ENCODE data around the gene FRMD5. TPM values are rescaled to one million over a fixed set of nuclear protein-coding genes. Genes with fewer than 3 reads are reported as not detected.

FRMD5 gene
- total RNA-seq, 1 donor from 2014 or later = not detected

DNA sequence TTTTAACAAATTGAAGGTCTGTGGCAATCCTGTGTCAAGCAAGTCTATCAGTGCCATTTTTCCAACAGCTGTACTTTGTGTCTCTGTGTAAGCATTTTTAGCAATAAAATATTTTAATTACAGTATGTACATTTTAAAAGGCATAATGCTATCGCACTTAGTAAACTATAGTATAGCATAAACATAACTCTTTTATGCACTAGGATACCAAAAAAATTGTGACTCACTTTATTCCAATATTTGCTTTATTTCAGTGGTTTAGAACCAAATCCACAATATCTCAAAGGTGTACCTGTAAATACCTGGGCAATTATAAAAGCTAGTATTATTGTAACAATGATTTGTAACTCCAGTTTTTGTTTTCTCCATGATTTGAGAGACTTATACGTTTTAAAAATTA is 46.5 kb downstream of the FRMD5 start:
- intact Hi-C loops (cut with DNase I) = no loop called here
- Histone ChIP-seq H3K4me3 (no peak overlapping the region), H3K9me3 (no peaks in the 10 kb centered on the region), H3K4me1 (no peaks in the 10 kb centered on the region), H3K36me3 (no peaks in the 10 kb centered on the region), H3K27me3 (no peaks in the 10 kb centered on the region), H3K27ac (no peak overlapping the region)
- TF ChIP-seq, protein P1, sequence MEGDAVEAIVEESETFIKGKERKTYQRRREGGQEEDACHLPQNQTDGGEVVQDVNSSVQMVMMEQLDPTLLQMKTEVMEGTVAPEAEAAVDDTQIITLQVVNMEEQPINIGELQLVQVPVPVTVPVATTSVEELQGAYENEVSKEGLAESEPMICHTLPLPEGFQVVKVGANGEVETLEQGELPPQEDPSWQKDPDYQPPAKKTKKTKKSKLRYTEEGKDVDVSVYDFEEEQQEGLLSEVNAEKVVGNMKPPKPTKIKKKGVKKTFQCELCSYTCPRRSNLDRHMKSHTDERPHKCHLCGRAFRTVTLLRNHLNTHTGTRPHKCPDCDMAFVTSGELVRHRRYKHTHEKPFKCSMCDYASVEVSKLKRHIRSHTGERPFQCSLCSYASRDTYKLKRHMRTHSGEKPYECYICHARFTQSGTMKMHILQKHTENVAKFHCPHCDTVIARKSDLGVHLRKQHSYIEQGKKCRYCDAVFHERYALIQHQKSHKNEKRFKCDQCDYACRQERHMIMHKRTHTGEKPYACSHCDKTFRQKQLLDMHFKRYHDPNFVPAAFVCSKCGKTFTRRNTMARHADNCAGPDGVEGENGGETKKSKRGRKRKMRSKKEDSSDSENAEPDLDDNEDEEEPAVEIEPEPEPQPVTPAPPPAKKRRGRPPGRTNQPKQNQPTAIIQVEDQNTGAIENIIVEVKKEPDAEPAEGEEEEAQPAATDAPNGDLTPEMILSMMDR (IDR thresholded peaks at IDR 0.05) = no peak
- DNase-seq (ENCODE audit: low spot score in 2 of 2) = no peak

DNA sequence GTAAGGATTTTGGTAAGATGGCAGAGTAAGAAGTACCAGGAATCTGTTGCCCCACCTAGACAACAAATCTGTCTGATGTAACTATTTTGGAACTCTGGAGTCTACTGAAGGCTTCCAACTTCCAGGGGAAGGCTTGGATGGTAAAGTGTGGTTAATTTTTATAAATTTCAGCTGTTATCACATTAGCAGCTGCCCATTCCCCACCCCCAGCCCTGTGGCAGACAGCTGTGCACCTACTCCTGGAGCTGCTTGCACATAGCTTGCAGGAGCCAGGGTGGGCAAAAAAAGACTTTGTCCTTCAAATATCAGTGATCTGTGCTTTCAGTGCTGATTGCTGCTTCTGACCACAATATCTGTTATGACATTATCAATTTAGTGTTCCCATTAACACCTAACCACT is 47.4 kb downstream of the FRMD5 start:
- Histone ChIP-seq H3K36me3 (no peaks in the 10 kb centered on the region), H3K4me3 (no peak overlapping the region), H3K27ac (no peak overlapping the region), H3K27me3 (no peaks in the 10 kb centered on the region), H3K4me1 (no peaks in the 10 kb centered on the region), H3K9me3 (no peaks in the 10 kb centered on the region)
- no peak for DNase-seq (ENCODE audit: low spot score in 2 of 2)
- TF ChIP-seq, protein P1 (IDR thresholded peaks at IDR 0.05) = no peak
- intact Hi-C loops (cut with DNase I) = no loop called here

DNA sequence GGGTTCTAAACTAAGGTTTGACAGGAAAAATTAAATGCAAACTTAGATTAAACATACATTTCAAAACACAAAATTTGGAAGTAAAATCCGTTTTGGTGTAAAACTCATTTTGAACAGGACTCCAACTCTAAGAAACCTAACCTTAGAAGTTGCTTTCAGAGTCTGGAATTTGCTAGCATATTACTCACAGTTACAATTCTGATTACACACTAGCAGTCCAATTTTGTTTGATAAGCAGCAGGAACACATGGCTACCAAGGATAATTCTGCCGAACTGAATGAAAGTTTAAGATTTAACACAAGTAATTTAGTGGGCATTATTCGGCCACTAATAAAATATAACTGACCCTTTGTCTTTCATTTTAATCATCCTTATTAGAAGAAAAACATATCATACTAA is 49.6 kb downstream of the FRMD5 start:
- no peak overlapping the region for H3K4me3 ChIP-seq
- DNase-seq (ENCODE audit: low spot score in 2 of 2) = no peak
- TF ChIP-seq, protein P1 (IDR thresholded peaks at IDR 0.05) = no peak
- no peaks in the 10 kb centered on the region for H3K36me3 ChIP-seq
- H3K9me3 ChIP-seq = no peaks in the 10 kb centered on the region
- no peak overlapping the region for H3K27ac ChIP-seq
- intact Hi-C loops (cut with DNase I) = no loop called here
- H3K4me1 ChIP-seq = no peaks in the 10 kb centered on the region
- H3K27me3 ChIP-seq = no peaks in the 10 kb centered on the region

- intact Hi-C loops (cut with DNase I) = no loop called here
- no peak overlapping the region for H3K4me3 ChIP-seq
- no peaks in the 10 kb centered on the region for H3K36me3 ChIP-seq
- H3K27me3 ChIP-seq = no peaks in the 10 kb centered on the region
- DNase-seq (ENCODE audit: low spot score in 2 of 2) = no peak
- H3K4me1 ChIP-seq = no peaks in the 10 kb centered on the region
- TF ChIP-seq, protein P1 (IDR thresholded peaks at IDR 0.05) = no peak
- no peak overlapping the region for H3K27ac ChIP-seq
- no peaks in the 10 kb centered on the region for H3K9me3 ChIP-seq
Observed at GRCh38 chr15:44144992-44145391, 50.1 kb downstream of the FRMD5 start.

DNA sequence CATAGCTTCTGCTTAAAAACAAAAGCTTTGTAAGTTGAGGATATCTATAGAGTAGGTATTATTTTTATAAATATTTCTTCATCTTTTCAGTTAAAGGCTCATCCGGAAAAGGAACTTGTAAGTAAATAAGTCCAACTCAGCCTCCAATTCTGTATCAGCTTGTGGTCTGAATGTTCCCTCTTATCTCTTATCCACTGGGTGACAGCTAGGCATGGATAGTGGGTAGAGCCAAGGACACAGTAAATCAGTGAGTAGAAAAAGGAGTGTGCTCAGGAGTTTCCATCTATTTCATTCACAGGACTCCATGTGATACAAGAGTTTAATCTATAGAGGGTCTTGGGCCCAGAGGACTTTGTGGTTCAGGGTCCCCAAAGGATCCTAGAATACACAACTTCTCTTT is 50.9 kb downstream of the FRMD5 start:
- Histone ChIP-seq H3K4me3 (no peak overlapping the region), H3K27ac (no peak overlapping the region), H3K27me3 (no peaks in the 10 kb centered on the region), H3K4me1 (no peaks in the 10 kb centered on the region), H3K9me3 (no peaks in the 10 kb centered on the region), H3K36me3 (no peaks in the 10 kb centered on the region)
- intact Hi-C loops (cut with DNase I) = no loop called here
- TF ChIP-seq, protein P1 (IDR thresholded peaks at IDR 0.05) = no peak
- no peak for DNase-seq (ENCODE audit: low spot score in 2 of 2)

DNA sequence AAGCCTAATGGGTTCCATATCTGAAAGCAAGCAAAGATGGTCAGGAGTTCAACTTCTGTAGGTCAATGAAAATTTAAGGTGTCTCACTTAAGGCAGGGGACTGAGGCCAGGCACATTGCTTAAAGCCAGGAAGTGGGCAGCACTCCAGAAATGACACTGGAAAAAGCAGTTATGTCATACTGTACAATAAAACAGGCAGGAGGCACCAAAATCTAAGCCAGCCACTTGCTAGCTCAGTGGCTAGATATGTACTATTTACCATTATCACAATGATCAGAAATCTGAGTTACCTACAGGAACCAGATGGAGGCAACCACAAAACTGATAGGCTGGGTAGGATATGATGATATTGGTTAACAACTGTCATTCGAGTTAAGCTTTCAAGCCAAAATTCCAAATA is 57.3 kb downstream of the FRMD5 start:
- no peak overlapping the region for H3K4me3 ChIP-seq
- TF ChIP-seq, protein P1 (IDR thresholded peaks at IDR 0.05) = no peak
- H3K27me3 ChIP-seq = no peaks in the 10 kb centered on the region
- intact Hi-C loops (cut with DNase I) = no loop called here
- DNase-seq (ENCODE audit: low spot score in 2 of 2) = no peak
- H3K9me3 ChIP-seq = no peaks in the 10 kb centered on the region
- no peaks in the 10 kb centered on the region for H3K36me3 ChIP-seq
- no peaks in the 10 kb centered on the region for H3K4me1 ChIP-seq
- no peak overlapping the region for H3K27ac ChIP-seq

All from ascending aorta (tissue), 2 donors.